Right renal pelvis (tissue), 4 donors: Measurements from ENCODE around the gene CACNG1. TPM values are rescaled to one million over a fixed set of nuclear protein-coding genes. Genes with fewer than 3 reads are reported as not detected.
A peak's percentile ranks its signal among the peaks of the same experiment; 100 is the strongest.
"Not testable (repeated sequence)": the region's sequence is repeated elsewhere in the genome, so short reads cannot be mapped to it uniquely, and the experiment has no call there.

ENCODE experiments used
- DNase-seq, 4 donors: peaks; one replicate each; pipeline ENCODE4 v3.0.0-alpha.2; 2013; ENCODE audit warnings: low read depth in 4 of 4, low spot score in 3 of 4, missing footprints in 1 of 4
- polyA plus RNA-seq, 4 donors: library from polyadenylated mRNA; unstranded; fragments of 120-200 nt; gene quantifications; one replicate each; pipeline ENCODE4 v1.2.1, GENCODE V29; 2013; ENCODE audit not compliant: insufficient read length in 4 of 4

CACNG1 gene
- polyA plus RNA-seq, 4 donors: not detected

GRCh38 chr17:67072885-67073284, 28.5 kb downstream of the CACNG1 start:
- no peak for DNase-seq

- DNase-seq: no peak
Measured at GRCh38 chr17:67074781-67075180, 30.4 kb downstream of the CACNG1 start.

- DNase-seq: peak in 3 of 4 donors; percentile 30 to 51 (median 42)
Measured at GRCh38 chr17:67076290-67076689, 31.9 kb downstream of the CACNG1 start.

GRCh38 chr17:67078292-67078691, 33.9 kb downstream of the CACNG1 start:
- no peak for DNase-seq

GRCh38 chr17:67079491-67079890, 35.1 kb downstream of the CACNG1 start:
- no peak for DNase-seq

- no peak for DNase-seq
Measured at GRCh38 chr17:67080804-67081203, 36.5 kb downstream of the CACNG1 start.

- DNase-seq: no peak
Measured at GRCh38 chr17:67082107-67082506, 37.8 kb downstream of the CACNG1 start.

- DNase-seq: no peak
Measured at GRCh38 chr17:67085406-67085805, 41.1 kb downstream of the CACNG1 start.

GRCh38 chr17:67088639-67089038, 44.3 kb downstream of the CACNG1 start:
- no peak for DNase-seq

GRCh38 chr17:67090341-67090740, 46.0 kb downstream of the CACNG1 start:
- DNase-seq: no peak

GRCh38 chr17:67092291-67092690, 47.9 kb downstream of the CACNG1 start:
- no peak for DNase-seq

GRCh38 chr17:67092710-67093109, 48.4 kb downstream of the CACNG1 start:
- DNase-seq: not testable (repeated sequence)

GRCh38 chr17:67093348-67093747, 49.0 kb downstream of the CACNG1 start:
- DNase-seq: no peak

- DNase-seq: not testable (repeated sequence)
Measured at GRCh38 chr17:67095291-67095690, 50.9 kb downstream of the CACNG1 start.

GRCh38 chr17:67095803-67096202, 51.4 kb downstream of the CACNG1 start:
- no peak for DNase-seq

- no peak for DNase-seq
Measured at GRCh38 chr17:67096609-67097008, 52.3 kb downstream of the CACNG1 start.

- no peak for DNase-seq
Measured at GRCh38 chr17:67098006-67098405, 53.7 kb downstream of the CACNG1 start.

GRCh38 chr17:67104641-67105040, 60.3 kb downstream of the CACNG1 start:
- DNase-seq: not testable (repeated sequence)

- DNase-seq: no peak
Measured at GRCh38 chr17:67105213-67105612, 60.9 kb downstream of the CACNG1 start.
